ENCODE measurements around the gene ARID3C. TPM values are rescaled to one million over a fixed set of nuclear protein-coding genes. Genes with fewer than 3 reads are reported as not detected.

Gene ARID3C
- total and polyA plus RNA-seq, 2 donors from 2014 or later: not detected

DNA sequence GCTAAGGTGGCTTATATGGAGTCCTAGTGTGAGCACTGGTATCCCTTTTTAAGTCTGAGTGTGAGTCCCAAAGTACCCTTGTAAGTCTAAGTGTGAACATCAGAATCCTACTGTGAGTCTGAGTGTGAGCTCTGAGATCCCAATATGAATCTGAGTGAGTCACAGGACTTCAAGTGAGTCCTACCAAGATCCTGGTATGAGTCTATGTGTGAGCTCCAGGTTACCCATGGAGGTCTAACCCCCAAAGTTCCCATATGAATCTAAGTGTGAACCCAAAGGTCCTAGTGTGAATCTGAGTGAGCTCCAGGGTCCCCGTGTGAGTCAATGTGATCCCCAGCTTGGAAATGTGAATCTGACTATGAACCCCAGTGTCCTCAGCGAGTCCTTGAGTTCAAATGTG is 41.6 kb downstream of the ARID3C start:
- DNase-seq (no peak), FAIRE-seq (no peak)
- Histone ChIP-seq H3K36me3 (ENCODE audit: control insufficient read depth in 2 of 3, insufficient read depth in 3 of 3, low read length in 3 of 3) (no peaks in the 10 kb centered on the region), H3K27ac (ENCODE audit: low read depth in 2 of 2, low read length in 2 of 2) (no peak overlapping the region), H3K9me3 (ENCODE audit: control insufficient read depth in 2 of 3, insufficient read depth in 1 of 3, low read length in 3 of 3) (no peaks in the 10 kb centered on the region), H3K4me1 (ENCODE audit: control insufficient read depth in 2 of 3, insufficient read depth in 2 of 3, low read depth in 1 of 3, low read length in 3 of 3) (peaks cover 0 to 3% (median 2%) of the 10 kb centered on the region in 3 donors), H3K4me3 (ENCODE audit: low read length in 3 of 3) (no peak overlapping the region), H3K27me3 (ENCODE audit: control insufficient read depth, insufficient read depth, low read length) (peaks cover 11% of the 10 kb centered on the region), H3K9ac (ENCODE audit: low read length in 3 of 3) (no peak overlapping the region)
- intact Hi-C loops (cut with DNase I): no loop called here
- TF ChIP-seq, protein P1, sequence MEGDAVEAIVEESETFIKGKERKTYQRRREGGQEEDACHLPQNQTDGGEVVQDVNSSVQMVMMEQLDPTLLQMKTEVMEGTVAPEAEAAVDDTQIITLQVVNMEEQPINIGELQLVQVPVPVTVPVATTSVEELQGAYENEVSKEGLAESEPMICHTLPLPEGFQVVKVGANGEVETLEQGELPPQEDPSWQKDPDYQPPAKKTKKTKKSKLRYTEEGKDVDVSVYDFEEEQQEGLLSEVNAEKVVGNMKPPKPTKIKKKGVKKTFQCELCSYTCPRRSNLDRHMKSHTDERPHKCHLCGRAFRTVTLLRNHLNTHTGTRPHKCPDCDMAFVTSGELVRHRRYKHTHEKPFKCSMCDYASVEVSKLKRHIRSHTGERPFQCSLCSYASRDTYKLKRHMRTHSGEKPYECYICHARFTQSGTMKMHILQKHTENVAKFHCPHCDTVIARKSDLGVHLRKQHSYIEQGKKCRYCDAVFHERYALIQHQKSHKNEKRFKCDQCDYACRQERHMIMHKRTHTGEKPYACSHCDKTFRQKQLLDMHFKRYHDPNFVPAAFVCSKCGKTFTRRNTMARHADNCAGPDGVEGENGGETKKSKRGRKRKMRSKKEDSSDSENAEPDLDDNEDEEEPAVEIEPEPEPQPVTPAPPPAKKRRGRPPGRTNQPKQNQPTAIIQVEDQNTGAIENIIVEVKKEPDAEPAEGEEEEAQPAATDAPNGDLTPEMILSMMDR (IDR thresholded peaks at IDR 0.05; ENCODE audit: borderline replicate concordance, extremely low read depth, insufficient read depth): no peak

DNA sequence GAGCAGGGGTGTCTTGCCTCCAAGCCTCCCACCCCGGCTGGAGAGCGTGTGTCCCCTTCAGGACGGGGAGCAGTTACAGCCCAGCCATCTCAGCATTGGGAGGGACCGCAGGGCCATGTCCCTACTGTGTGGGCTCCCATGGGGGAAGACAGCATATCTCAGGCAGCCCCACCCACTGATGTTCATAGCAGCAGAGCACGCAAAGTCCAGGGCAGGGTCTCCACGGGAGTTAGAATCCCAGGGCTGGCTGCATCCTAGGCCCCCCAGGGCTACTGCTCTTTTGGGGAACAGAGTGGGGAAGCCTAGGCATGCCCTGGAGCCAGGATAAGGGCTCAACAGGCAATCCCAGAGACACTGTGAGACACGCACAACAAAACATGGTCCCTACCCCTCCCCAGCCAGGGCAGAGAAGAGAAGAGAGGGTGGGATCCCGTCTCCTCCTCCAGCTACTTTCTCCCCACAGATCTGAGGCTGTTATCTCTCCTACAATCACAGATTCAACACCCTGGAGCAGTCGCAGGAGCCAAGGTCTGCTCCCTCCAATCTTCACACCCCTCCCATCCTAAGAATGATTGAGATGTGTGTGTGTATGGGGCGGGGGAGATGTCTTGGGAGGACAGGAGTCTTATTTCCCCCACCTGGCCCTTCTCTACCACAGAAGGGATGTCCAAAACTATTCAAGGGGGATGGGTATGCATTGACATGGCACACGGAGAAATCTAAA is 42.8 kb downstream of the ARID3C start:
- Histone ChIP-seq H3K27ac (ENCODE audit: low read depth in 2 of 2, low read length in 2 of 2) (no peak overlapping the region), H3K4me3 (ENCODE audit: low read length in 3 of 3) (no peak overlapping the region), H3K36me3 (ENCODE audit: control insufficient read depth in 2 of 3, insufficient read depth in 3 of 3, low read length in 3 of 3) (no peaks in the 10 kb centered on the region), H3K27me3 (ENCODE audit: control insufficient read depth, insufficient read depth, low read length) (peaks cover 11% of the 10 kb centered on the region), H3K4me1 (ENCODE audit: control insufficient read depth in 2 of 3, insufficient read depth in 2 of 3, low read depth in 1 of 3, low read length in 3 of 3) (peaks cover 0 to 3% (median 0%) of the 10 kb centered on the region in 3 donors), H3K9me3 (ENCODE audit: control insufficient read depth in 2 of 3, insufficient read depth in 1 of 3, low read length in 3 of 3) (no peaks in the 10 kb centered on the region), H3K9ac (ENCODE audit: low read length in 3 of 3) (no peak overlapping the region)
- intact Hi-C loops (cut with DNase I): no loop called here
- FAIRE-seq (no peak), DNase-seq (peak in 3 of 5 donors; percentile 39 to 47 (median 45))
- TF ChIP-seq, protein P1 (IDR thresholded peaks at IDR 0.05; ENCODE audit: borderline replicate concordance, extremely low read depth, insufficient read depth): no peak

DNA sequence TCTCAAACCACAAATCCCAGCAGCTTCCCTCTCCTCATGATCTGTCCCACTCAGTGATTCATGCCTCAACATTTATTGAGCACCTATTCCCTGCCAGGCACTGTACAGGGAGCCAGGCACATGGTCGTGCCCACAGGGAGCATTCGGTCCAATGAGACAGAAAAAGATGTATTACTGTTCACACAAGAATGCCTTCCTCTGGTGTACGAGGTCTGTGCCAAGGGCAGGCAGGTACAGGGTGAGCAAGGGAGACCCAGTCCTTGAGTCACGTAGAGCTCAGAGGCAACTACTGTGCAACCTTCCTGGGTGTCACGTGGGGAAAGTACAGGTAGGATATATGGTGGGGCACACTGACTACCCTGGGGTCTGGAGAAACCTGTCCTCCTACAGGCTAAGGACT is 43.9 kb downstream of the ARID3C start:
- Histone ChIP-seq H3K27me3 (ENCODE audit: control insufficient read depth, insufficient read depth, low read length) (peaks cover 11% of the 10 kb centered on the region), H3K9me3 (ENCODE audit: control insufficient read depth in 2 of 3, insufficient read depth in 1 of 3, low read length in 3 of 3) (no peaks in the 10 kb centered on the region), H3K4me3 (ENCODE audit: low read length in 3 of 3) (no peak overlapping the region), H3K9ac (ENCODE audit: low read length in 3 of 3) (no peak overlapping the region), H3K27ac (ENCODE audit: low read depth in 2 of 2, low read length in 2 of 2) (no peak overlapping the region), H3K36me3 (ENCODE audit: control insufficient read depth in 2 of 3, insufficient read depth in 3 of 3, low read length in 3 of 3) (no peaks in the 10 kb centered on the region), H3K4me1 (ENCODE audit: control insufficient read depth in 2 of 3, insufficient read depth in 2 of 3, low read depth in 1 of 3, low read length in 3 of 3) (peaks cover 0 to 3% (median 0%) of the 10 kb centered on the region in 3 donors)
- DNase-seq (no peak), FAIRE-seq (no peak)
- TF ChIP-seq, protein P1 (IDR thresholded peaks at IDR 0.05; ENCODE audit: borderline replicate concordance, extremely low read depth, insufficient read depth): no peak
- intact Hi-C loops (cut with DNase I): no loop called here

All from kidney (tissue), 14 donors.